ENCODE results near the gene BTRC. TPM values are rescaled to one million over a fixed set of nuclear protein-coding genes. Genes with fewer than 3 reads are reported as not detected.

The BTRC gene
- total RNA-seq, 4 donors from 2014 or later = 14.7 to 23.0 (median 16.8) TPM

DNA sequence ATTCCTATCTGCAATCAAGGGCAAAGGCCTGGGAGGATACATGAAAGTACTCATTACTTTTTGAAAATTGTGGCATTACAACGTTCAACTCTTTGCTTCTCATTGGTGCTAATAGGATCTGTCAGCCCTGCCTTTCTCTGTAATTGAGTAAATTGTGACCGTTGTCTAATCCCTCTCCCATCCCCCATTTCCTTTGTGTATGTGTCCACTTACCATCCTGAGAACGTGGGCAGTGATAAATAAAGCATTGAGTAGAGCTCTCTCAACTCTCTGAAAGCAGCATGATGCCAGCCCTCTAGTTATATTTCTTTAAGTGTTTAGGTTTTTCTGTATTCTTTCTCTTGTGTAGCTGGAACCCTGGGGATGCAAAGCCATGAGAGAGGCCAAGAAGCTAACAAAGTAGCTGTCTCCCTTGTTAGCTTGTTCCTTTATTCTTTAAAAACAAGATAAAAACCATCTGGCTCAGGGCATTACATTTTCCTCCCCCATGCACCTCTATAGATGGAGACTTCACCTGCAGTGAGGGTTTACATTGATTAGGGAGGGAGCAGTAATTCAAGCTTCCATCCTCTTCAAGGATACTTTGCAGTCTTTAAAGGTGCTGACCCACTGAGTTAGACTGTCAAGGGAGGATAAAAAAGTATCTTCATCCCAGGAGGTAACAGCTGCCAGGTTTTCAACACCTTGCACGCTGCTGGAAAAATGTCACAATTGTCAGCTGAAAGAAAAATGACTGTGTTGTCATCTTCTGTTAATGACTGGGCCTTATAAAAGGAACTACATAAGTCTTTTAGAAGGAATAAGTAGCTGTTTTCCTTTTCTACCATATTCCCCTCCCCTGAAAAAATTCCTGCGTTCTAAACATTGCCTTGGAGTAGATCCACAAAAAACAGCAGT is 112.3 kb downstream of the BTRC start:
- TF ChIP-seq, protein P1, sequence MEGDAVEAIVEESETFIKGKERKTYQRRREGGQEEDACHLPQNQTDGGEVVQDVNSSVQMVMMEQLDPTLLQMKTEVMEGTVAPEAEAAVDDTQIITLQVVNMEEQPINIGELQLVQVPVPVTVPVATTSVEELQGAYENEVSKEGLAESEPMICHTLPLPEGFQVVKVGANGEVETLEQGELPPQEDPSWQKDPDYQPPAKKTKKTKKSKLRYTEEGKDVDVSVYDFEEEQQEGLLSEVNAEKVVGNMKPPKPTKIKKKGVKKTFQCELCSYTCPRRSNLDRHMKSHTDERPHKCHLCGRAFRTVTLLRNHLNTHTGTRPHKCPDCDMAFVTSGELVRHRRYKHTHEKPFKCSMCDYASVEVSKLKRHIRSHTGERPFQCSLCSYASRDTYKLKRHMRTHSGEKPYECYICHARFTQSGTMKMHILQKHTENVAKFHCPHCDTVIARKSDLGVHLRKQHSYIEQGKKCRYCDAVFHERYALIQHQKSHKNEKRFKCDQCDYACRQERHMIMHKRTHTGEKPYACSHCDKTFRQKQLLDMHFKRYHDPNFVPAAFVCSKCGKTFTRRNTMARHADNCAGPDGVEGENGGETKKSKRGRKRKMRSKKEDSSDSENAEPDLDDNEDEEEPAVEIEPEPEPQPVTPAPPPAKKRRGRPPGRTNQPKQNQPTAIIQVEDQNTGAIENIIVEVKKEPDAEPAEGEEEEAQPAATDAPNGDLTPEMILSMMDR (IDR thresholded peaks at IDR 0.05) = no peak
- TF ChIP-seq POLR2A (IDR thresholded peaks at IDR 0.05) = no peak
- H3K4me3 ChIP-seq (ENCODE audit: low read depth, poor library complexity, severe bottlenecking) = no peak overlapping the region
- 80 to 90% methylated on average over 5 of the region's 5 CpGs for WGBS, 2 donors
- intact Hi-C loops (cut with DNase I; ENCODE audit: low total_unique reads) = no loop called here
- no peak for DNase-seq (ENCODE audit: low spot score in 2 of 2)

DNA sequence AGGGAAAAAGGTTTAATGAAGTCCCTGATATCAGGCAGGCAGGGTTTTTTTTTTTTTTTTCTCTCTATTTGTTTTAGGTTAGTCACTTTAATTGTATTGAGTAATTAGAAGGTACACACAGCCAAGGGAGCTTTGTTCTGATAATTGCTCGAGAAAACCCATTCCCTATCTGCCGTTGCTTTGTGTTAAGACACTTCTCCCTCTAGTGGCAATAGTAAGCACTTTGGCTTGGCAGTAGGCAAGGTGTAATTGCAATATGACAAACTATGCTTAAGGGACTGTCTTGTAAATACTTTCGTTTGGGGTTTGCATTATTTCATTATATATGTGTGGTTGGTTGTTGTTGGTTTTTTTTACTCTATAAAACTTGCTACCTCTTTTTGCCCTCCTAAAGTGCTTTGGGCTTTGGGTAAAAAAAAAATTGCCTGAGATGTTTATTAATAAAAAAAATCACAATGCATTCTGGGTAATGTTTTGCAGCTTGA is 113.4 kb downstream of the BTRC start:
- peak in 1 of 2 donors; percentile 20 for DNase-seq (ENCODE audit: low spot score in 2 of 2)
- H3K4me3 ChIP-seq (ENCODE audit: low read depth, poor library complexity, severe bottlenecking) = no peak overlapping the region
- no peak for TF ChIP-seq POLR2A (IDR thresholded peaks at IDR 0.05)
- TF ChIP-seq, protein P1 (IDR thresholded peaks at IDR 0.05) = no peak
- 0 to 3% methylated on average over 3 of the region's 3 CpGs for WGBS, 2 donors
- intact Hi-C loops (cut with DNase I; ENCODE audit: low total_unique reads) = no loop called here

DNA sequence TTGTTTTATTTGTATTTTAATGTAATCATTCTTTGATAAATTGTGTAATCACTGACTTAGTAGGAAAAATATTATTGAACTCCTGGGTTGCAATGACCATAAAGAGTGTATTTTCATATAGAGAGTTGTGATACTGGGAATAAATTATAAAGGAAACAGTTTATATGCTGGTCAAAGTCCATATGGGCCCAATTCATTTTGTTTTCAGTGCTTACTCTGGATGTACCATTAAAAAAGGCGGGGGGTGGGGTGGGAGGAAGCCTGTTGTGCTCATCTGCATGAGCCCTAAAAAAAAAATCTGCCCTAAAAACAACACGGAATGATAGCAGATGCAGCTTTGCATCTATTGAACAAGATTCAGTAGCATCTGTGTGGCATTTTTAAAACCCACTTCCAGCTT is 114.2 kb downstream of the BTRC start:
- intact Hi-C loops (cut with DNase I; ENCODE audit: low total_unique reads) = no loop called here
- DNase-seq (ENCODE audit: low spot score in 2 of 2) = no peak
- TF ChIP-seq POLR2A (IDR thresholded peaks at IDR 0.05) = no peak
- TF ChIP-seq, protein P1 (IDR thresholded peaks at IDR 0.05) = no peak
- no peak overlapping the region for H3K4me3 ChIP-seq (ENCODE audit: low read depth, poor library complexity, severe bottlenecking)
- WGBS, 2 donors = 82 to 85% methylated on average over 2 of the region's 2 CpGs

DNA sequence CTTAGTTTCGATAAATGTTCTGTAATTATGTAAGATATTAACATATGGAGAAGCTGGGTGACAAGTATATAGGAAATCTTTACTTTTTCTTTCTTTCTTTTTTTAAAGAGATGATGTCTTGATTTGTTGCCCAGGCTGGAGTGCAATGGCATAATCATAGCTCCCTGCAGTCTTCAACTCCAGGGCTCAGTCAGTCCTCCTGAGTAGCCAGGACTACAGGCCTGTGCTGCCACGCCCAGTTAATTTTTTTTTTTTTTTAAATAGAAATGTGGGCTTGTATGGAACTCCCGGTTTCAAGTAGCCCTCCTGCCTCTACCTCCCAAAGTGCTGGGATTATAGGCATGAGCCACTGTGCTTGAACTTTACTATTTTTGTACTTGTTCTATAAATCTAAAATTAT is 122.4 kb downstream of the BTRC start:
- TF ChIP-seq POLR2A (IDR thresholded peaks at IDR 0.05) = no peak
- TF ChIP-seq, protein P1 (IDR thresholded peaks at IDR 0.05) = no peak
- no peak overlapping the region for H3K4me3 ChIP-seq (ENCODE audit: low read depth, poor library complexity, severe bottlenecking)
- intact Hi-C loops (cut with DNase I; ENCODE audit: low total_unique reads) = no loop called here
- DNase-seq (ENCODE audit: low spot score in 2 of 2) = no peak
- WGBS, 2 donors = 85 to 90% methylated on average over 3 of the region's 3 CpGs

DNA sequence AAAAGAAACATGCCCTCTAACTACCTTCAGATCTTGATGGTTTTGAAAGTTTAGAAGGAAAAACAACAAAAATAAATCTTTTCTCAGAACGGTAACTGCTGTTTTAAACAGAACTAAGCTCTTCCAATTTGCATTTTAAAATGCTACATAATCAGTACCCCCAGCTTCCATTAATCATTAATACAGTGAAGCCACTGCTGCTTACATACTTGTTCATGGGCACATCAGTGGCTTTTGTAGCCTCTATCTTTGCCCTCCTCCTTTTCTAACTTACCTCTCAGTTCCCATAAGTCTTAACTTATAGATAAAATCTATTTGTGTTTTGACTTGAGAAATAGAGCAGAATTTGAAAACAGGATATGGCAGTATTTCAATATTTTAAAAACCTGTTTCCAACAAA is 125.0 kb downstream of the BTRC start:
- TF ChIP-seq, protein P1 (IDR thresholded peaks at IDR 0.05) = no peak
- no peak for TF ChIP-seq POLR2A (IDR thresholded peaks at IDR 0.05)
- 84 to 85% methylated on average over 1 of the region's 1 CpG for WGBS, 2 donors
- H3K4me3 ChIP-seq (ENCODE audit: low read depth, poor library complexity, severe bottlenecking) = no peak overlapping the region
- intact Hi-C loops (cut with DNase I; ENCODE audit: low total_unique reads) = no loop called here
- no peak for DNase-seq (ENCODE audit: low spot score in 2 of 2)

All from lower leg skin (tissue), 4 donors.